GM12878 (cell line): ENCODE results near the gene RHEB.

Experiments used
- JUNB ChIP-seq: IDR thresholded peaks from 2 replicates; pipeline ENCODE4 v1.6.1; 2016; ENCODE audit warnings: antibody characterized with exemption, mild to moderate bottlenecking
- PAX5 ChIP-seq: IDR thresholded peaks from 2 replicates; pipeline ENCODE4 v1.6.1; 2011; ENCODE audit warnings: low read depth, low read length, borderline replicate concordance
- RAD21 ChIP-seq: IDR thresholded peaks from 2 replicates; pipeline ENCODE4 v1.6.1; 2011; ENCODE audit warnings: mild to moderate bottlenecking, low read depth, low read length, moderate library complexity; ENCODE audit not compliant: insufficient read depth
- RBBP5 ChIP-seq: fragments of 200-600 bp; sonication (generic); conservative IDR thresholded peaks from 2 replicates; pipeline ENCODE4 v1.6.1; 2016
- SUZ12 ChIP-seq: fragments of 200-600 bp; sonication (generic); IDR thresholded peaks from one replicate; pipeline ENCODE4 v1.6.1; 2018; ENCODE audit warnings: antibody characterized with exemption, mild to moderate bottlenecking; ENCODE audit not compliant: unreplicated experiment
- YY1 ChIP-seq: IDR thresholded peaks from 2 replicates; pipeline ENCODE4 v1.6.1; 2011; ENCODE audit warnings: low read depth, mild to moderate bottlenecking, low read length
- ZBTB4 ChIP-seq: fragments of 450-650 bp; formaldehyde crosslinking; IDR thresholded peaks from 2 replicates; pipeline ENCODE4 v1.4.0; 2022; ENCODE audit warnings: mild to moderate bottlenecking, moderate library complexity
- ZZZ3 ChIP-seq: IDR thresholded peaks from 2 replicates; pipeline ENCODE4 v1.6.1; 2011; ENCODE audit warnings: low read depth; ENCODE audit not compliant: control insufficient read depth, insufficient read length
- TF ChIP-seq, protein P1 (sequence below): fragments of 450-650 bp; IDR thresholded peaks from 2 replicates; pipeline ENCODE4 v1.6.1; 2017; ENCODE audit warnings: mild to moderate bottlenecking

GRCh38 chr7:151549644-151550043 is 29.9 kb upstream of the RHEB start:
- TF ChIP-seq, protein P1, sequence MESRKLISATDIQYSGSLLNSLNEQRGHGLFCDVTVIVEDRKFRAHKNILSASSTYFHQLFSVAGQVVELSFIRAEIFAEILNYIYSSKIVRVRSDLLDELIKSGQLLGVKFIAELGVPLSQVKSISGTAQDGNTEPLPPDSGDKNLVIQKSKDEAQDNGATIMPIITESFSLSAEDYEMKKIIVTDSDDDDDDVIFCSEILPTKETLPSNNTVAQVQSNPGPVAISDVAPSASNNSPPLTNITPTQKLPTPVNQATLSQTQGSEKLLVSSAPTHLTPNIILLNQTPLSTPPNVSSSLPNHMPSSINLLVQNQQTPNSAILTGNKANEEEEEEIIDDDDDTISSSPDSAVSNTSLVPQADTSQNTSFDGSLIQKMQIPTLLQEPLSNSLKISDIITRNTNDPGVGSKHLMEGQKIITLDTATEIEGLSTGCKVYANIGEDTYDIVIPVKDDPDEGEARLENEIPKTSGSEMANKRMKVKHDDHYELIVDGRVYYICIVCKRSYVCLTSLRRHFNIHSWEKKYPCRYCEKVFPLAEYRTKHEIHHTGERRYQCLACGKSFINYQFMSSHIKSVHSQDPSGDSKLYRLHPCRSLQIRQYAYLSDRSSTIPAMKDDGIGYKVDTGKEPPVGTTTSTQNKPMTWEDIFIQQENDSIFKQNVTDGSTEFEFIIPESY = no peak
- TF ChIP-seq JUNB = no peak
- TF ChIP-seq YY1 = no peak
- TF ChIP-seq ZZZ3 = no peak
- no peak for TF ChIP-seq SUZ12
- no peak for TF ChIP-seq PAX5
- TF ChIP-seq RBBP5 = no peak
- no peak for TF ChIP-seq ZBTB4
- TF ChIP-seq RAD21 = no peak
